ENCODE results near the gene MAP2K5.
"Not testable (repeated sequence)": the region's sequence is repeated elsewhere in the genome, so short reads cannot be mapped to it uniquely, and the experiment has no call there.

Gene MAP2K5

DNA sequence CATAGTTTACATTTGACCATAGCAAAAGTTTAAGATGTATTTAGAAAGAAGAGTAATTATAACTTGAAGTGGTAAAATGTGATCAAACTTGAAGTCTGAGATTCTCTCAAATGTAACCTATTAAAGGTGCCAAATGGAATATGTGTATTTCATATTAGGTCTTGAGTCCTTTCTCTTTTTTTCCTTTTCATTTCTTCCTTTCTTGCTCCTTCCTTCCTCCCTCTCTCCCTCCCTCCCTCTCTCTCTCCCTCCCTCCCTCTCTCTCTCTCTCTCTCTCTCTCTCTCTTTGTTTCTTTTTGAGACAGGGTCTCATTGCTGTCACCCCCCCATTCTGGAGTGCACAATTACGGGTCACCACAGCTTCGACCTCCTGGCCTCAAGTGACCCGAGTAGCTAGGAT, 47.7 kb downstream of the MAP2K5 start:
- no peak overlapping the region for H3K4me3 ChIP-seq (ENCODE audit: low read depth, low read length)

DNA sequence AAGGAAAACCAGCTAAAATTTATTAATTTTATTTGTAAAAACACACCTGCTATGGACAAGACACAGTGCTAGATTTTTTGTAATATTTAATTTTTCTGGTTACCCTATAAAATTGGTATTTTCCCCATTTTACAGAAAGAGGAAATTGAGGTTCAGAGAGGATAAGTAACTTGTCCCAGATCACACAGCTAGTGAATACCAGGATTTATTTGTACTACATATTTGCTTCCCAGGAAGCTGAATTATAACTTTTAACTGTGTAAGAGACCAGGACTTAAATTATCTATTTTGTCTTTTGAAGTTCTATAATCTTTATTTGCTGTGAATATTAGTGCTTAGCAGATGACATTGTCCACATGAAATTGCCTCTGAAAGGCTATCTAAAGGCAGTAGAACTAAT, 49.7 kb downstream of the MAP2K5 start:
- H3K4me3 ChIP-seq (ENCODE audit: low read depth, low read length), result no peak overlapping the region

DNA sequence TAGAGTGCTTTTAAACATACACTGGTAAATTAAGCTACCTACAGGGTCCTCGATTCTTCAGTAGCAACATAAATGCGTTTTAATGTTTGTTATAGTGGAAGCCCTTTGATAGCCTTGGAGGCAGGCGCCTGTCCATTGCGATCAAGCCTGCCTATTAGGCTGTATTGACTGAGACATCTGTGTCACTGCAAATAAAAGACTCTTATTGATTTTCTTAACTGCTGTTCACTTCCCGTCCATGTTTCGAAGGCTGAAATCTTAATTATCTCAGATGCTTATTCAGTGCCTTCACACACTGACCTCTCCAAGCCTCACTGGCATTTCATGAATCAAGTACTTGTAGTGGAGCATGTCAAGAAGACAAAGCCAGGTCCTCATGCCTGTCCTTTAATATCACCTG, 51.1 kb downstream of the MAP2K5 start:
- H3K4me3 ChIP-seq (ENCODE audit: low read depth, low read length), result no peak overlapping the region

DNA sequence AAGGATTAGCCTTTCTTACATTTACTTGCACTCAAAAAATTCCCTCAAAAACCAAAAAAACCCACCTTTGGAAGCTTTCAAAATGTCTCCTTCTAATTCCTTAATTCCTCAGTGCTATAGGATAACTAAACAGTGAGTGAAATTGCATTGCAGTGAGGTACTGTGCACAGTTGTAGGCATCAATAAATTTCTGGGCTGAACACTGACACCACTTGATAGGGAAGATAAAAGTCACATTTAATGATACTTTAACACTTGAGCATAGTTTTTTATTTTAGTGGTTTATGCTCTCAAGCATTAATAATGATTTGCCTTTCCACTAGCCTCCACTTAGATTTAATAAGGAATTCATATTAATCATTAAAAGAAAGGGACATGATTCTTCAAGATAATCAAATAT, 52.3 kb downstream of the MAP2K5 start:
- no peak overlapping the region for H3K4me3 ChIP-seq (ENCODE audit: low read depth, low read length)

DNA sequence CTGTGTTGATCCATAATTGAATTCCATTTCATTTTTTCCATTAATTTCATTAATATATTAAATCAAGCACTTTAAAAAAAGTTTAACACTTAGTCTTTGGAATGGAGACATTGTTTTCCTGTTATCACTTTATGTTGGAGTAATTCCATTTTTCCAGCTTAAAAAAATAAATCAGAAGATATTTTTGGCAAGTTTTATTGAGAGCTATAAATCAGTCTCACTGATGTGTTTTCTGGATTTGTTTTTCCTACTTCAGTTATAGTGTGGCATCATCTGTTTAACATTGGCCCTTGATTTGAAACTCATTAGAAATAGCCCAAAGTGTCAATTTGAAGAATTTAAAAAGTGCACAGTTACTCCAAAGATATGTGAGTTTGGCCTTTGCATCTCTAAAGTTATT, 53.1 kb downstream of the MAP2K5 start:
- H3K4me3 ChIP-seq (ENCODE audit: low read depth, low read length), result no peak overlapping the region

DNA sequence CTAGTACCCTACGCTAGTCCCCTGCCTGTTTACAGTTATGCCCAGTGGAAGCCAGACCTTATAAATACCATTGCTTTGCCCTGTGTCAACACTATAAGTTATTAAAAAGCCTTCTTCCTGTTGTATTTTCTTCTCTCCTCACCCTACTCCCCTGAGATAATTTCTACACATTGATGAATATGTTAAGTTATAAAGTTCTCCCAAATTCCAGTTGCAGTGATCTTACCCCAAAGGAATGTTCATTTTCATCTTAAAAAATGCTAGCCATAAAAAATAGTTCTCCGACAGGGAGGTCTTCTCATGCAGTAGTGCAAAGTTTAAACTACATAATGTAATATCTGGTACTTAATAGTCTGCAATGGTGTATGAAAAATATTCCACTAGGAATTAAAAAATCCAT, 58.6 kb downstream of the MAP2K5 start:
- H3K4me3 ChIP-seq (ENCODE audit: low read depth, low read length), result no peak overlapping the region

DNA sequence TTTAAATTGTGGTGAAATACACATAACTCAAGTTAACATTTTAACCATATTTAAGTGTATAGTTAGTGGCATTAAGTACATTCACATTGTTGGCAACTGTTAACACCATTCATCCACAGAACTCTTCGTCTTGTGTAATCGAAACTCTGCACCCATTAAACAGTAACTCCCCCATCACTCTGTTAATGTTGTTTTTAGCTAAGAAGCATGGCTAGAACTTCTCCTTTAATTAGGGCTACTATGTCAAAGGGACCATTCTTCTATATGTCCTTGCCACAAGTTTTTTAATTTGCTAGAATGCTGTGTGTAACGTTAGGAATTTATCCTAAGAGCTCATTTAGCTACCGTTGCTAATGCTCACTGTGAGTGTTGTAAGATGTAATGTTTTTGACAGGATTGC, 60.6 kb downstream of the MAP2K5 start:
- H3K4me3 ChIP-seq (ENCODE audit: low read depth, low read length), result no peak overlapping the region

DNA sequence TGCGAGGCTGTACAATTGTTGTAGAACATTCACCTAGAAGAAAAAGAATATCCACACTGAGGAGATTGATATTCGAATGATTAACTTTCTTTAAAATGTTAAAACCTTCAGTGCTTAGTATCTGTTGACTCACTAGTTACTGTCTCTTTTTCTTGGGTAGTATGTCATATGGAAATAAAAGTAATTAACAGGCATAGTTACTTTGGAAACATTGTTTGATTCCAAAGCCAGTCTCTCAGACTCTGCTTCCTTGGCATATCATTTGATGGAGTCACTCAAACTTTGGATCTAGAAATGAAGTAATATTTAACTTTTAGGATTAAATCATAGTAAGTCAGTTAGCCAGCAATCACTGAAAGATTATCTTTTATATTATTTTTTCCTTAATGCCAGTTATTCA, 63.4 kb downstream of the MAP2K5 start:
- H3K4me3 ChIP-seq (ENCODE audit: low read depth, low read length), result no peak overlapping the region

DNA sequence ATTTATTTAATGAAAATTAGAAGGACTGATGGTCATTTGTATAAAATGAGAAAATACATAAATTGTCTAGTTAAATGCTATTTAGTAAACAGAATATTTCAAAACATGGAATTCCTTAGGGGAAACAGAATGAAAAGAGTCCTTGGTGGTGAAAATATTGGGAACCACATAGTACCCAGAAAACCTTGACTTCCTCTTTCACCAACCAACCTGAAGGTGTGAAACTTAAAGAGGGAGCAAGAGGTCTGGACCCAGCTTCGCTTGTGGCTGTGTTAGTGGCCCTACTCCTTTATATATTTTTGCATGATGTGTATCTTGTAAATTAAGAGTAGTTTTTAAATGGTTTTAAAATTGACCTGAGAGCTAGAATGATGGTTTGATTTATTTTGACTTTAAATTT, 64.2 kb downstream of the MAP2K5 start:
- no peak overlapping the region for H3K4me3 ChIP-seq (ENCODE audit: low read depth, low read length)

DNA sequence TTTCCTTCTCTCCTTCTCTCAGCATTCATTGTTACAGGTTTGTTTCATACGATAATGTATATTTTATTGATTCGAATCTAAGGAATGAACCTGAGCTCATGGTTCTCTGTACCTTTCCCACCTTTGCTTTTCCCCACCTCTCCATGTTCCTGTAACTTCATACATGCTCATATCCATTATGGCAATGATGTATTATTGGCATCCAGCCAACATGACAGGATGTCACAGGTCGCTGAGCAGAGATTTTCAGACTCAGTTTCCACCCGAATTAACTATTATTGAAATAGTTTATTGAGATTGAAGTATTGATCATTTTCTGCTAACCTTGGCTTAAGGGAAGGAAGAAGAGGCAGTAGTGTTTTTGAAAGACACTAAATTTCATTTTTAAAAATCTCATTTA, 64.8 kb downstream of the MAP2K5 start:
- H3K4me3 ChIP-seq (ENCODE audit: low read depth, low read length), result no peak overlapping the region

DNA sequence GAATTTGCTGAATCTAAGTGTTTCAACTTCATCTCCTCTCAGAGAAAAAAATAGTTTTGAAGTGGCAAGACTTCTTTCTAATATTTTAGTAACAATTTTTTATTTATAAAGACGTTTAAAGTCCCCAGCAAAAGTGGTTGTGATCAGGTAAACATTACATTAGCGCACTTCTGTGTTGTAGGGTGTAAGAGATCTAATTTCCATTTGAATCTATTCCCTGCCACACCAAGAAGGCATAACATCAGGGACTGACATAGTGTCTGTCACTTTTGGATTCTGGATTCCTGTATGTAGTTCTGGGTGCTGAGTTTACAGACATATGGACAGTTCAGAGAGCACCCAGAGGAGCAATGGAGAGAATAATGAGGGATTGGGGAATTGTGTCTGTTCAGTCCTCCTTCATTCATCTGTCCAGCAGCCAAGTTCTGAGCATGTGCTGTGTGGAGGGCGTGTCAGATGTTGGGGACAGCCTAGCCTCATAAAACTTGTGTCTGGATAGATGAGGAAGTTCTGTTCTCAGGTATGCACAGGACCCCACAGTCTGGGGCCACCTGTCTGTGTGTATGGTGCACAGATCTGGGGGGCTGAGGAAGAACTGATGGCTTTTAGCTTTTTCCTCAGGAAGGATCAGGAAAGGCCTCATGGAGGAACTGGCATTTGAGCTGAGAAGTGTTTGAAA, 65.6 kb downstream of the MAP2K5 start:
- H3K4me3 ChIP-seq (ENCODE audit: low read depth, low read length), result no peak overlapping the region

DNA sequence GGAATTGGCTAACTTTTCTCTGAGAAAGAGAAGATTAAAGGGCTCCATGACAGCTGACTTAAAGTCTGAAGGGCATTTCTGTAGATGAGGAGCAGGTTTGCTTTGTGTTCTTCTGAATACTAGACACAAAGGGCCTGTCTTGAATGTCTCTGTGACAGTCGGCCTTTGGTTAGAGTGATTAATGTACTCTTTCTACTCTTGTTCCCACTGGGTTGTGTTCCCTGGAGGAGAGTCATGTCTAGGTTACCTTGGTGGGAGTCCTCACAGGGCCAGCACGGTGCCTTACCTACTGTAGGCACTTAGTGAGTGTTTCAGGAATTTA, 66.1 kb downstream of the MAP2K5 start:
- H3K4me3 ChIP-seq (ENCODE audit: low read depth, low read length), result no peak overlapping the region

DNA sequence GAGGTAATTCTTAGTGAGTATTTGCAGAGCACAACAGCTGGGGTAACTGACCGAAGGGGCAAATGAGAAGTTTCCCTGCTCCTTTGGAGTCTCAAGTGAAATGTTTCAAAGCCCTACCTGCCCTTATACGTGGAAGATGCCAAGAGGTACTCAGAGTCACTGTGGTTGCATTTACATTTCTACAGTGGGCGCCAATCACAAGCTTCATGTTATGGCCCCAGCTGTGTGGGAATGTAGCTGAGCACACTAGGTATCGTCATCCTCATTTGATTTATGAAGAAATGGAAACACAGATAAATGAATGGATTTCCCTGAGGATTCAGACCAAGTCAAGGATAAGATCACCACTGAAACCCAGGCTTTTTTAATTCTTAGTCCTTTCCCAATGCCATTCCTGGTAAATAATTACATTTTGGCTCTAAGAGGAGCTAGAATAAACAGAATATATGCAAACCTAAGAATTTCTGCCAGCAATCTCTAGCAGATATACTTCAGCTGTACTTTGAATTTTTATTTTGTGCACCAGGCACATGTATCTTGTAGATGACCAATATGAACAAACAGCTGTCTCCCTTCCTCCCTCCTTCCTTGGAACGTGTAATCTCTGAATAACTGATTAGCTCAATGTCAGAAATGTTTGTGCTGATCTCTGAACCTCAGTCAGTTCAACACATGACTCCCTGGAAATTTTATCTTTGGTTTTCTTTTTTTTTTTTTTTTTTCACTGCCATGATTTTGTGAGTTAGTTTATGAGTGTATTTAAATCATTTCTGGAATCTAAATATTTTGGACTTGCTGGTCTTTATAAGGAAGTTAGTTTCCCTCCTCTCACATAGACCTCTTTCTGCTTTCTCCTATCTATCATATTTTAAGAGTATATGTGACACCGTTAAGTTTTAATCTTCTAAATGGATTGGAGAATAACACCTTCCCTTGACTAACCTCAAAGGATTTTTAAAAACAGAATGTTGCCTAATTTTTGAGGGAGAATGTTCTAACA, 69.2 kb downstream of the MAP2K5 start:
- no peak overlapping the region for H3K4me3 ChIP-seq (ENCODE audit: low read depth, low read length)

DNA sequence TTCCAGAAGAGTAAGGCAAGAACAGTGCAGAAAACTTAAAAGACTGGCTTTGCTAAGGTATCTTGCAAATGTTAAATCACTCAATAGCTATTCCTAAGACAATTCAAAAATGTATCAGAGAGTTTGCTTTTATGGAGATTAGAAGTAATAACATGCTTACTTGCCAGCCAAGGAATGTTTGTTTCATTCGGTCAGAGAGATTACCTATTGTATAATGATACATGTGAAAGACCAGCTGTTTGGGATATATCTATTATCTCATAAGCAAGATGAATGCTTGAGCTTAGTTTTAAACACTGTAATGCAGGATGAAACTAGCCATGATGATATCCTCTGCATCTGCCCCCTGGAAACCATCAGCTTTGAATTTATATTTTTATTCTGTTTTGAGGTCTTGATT, 70.7 kb downstream of the MAP2K5 start:
- no peak overlapping the region for H3K4me3 ChIP-seq (ENCODE audit: low read depth, low read length)

DNA sequence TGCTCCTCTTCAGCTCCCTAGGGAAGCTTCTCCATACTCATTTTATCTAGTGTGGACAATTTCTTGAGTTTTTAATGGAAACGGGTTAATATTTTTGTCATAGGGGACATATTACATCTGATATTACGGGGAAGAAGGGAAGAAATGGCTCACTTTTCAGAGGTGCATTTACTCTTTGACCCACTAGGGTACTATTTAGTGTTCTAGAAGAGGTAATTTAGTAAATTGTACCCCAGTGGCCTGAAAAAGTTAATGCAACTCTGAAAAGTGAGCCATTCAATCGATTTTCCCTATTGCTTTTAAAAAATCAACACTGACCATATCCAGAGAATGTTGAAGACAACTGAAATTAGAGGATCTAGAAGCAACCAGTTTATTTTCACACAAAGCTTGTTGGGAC, 71.2 kb downstream of the MAP2K5 start:
- no peak overlapping the region for H3K4me3 ChIP-seq (ENCODE audit: low read depth, low read length)

DNA sequence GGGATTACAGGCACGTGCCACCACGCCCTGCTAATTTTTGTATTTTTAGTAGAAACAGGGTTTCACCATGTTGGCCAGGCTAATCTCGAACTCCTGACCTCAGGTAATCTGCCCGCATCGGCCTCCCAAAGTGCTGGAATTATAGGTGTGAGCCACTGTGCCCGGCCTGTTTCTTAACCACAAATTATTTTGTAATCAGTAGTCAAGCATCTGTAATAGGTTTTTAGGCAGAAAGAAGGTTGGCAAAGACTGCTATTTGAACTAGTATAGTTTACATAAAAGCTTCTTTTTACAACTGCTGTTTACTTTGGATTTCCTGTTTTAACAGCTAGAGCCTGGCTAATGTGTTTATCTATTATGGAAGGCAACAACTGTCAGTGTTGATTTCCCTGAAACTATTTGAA, 72.6 kb downstream of the MAP2K5 start:
- H3K4me3 ChIP-seq (ENCODE audit: low read depth, low read length), result not testable (repeated sequence)

DNA sequence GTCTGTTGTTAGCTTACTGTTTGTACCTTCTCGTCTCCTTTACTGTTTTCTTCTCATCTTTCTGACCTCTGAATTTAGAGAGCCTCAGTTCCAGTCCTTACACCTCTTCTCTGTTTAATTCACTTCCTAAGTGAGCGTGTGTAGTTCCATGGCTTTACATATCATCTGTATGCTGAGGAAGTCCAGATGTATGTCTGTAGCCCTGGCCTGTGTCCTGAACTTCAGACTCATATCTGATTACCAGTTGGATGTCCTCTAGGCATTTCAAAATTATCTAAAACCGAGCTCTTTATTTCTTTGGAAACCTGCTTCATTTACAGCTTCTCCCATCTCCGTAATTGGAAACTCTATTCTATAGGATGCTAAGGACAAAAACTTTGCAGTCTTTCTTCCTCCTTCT, 75.8 kb downstream of the MAP2K5 start:
- no peak overlapping the region for H3K4me3 ChIP-seq (ENCODE audit: low read depth, low read length)

DNA sequence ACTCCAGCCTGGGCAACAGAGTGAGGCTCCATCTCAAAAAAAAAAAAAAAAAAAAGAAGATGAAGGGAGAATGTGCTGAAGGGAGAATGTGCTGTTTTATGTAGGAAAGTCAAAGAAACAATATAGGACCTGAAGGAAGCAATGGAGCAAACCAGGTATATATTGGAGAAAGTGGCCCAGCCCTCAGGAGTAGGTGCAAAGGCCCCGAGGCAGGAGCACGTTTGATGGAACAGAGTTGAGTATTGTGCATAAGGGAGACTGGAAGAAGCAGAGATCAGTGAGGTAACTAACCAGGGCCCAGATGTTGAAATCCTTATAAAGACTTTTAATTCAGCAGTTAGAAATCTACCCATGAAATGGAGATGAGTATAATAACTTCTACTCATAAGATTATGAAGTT, 79.6 kb downstream of the MAP2K5 start:
- no peak overlapping the region for H3K4me3 ChIP-seq (ENCODE audit: low read depth, low read length)

DNA sequence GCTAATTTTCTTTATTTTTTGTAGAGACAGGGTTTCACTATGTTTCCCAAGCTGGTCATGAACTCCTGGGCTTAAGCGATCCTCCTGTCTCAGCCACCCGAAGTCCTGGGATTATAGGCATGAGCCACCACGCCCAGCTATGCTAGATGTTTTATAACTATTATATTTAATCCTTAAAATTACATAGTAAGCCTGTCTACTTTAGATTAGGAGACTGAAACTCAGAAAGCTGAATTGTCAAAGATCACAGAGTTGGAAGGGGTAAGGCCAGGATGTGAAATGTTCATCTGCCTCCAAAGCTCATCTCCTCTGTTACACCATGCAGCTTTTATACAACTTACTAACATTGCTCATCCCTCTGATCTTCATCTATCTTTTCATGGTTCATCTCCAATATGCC, 89.8 kb downstream of the MAP2K5 start:
- H3K4me3 ChIP-seq (ENCODE audit: low read depth, low read length), result no peak overlapping the region

DNA sequence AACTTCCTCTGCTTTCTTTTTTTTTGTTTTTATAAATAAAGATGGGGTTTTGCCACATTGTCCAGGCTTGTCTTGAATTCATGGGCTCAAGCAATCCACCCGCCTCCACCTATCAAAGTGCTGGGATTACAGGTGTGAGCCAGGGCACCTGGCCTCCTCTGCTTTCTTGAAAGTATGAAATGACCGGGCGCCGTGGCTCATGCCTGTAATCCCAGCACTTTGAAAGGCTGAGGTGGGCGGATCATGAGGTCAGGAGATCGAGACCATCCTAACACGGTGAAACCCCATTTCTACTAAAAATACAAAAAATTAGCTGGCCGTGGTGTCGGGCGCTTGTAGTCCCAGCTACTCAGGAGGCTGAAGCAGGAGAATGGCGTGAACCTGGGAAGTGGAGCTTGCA, 93.4 kb downstream of the MAP2K5 start:
- not testable (repeated sequence) for H3K4me3 ChIP-seq (ENCODE audit: low read depth, low read length)

DNA sequence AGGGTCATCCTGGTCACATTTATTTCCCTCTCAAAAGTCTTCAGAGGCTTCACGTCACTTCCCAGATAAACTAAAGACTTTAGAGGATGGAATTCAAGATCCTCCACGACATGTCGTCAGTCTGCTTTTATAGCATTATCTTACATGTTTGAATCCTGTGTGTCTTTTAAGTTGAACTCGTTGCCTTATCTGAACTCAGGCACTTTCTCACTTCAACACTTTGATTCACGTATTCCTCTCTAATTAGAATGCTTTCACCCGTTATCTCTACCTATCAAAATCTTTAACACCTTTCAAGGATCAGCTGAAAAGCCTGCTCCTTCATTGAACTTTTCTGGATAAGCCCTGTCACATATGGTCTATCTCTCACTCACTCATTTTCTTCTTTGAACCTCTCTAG, 97.1 kb downstream of the MAP2K5 start:
- H3K4me3 ChIP-seq (ENCODE audit: low read depth, low read length), result no peak overlapping the region

DNA sequence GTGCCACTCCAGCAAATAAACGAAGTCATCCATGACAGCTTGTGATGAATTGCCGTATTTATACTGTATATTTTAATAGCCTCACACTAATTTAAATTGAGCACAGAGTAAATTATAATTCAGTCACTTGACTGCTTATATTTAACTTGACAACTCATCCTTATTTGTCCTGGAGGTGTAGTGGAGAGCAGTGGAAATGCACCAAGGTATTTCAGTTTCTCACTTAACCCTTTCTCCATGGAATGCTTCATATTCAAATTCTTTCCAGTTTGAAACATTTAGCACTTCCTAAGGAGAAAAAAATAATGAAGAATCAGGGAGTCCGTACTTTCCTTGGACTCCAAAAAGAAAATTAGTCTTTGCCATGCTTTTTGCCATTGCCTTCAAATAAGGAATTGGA, 99.0 kb downstream of the MAP2K5 start:
- no peak overlapping the region for H3K4me3 ChIP-seq (ENCODE audit: low read depth, low read length)

DNA sequence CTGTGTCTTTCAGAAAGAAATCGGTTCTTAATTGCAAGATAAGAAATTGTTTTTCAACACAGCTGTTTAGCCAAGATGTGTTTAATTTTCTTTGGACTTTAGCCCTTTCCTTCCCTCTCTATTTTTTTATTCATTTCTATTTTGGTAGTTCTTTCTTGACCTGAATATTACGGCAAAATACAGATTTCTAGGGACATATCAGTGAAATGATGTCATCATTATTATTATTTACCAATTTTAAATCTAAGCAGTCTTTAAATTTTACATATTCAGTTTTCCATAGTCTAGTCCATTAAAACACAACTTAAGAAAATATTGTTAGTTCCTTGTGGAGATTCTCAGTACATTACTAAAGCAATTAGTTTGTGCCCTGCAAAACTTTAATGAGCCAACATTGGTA, 104.3 kb downstream of the MAP2K5 start:
- H3K4me3 ChIP-seq (ENCODE audit: low read depth, low read length), result no peak overlapping the region

All from iPS-11a (cell line).